ENCODE measurements around the gene HTRA3.
"Not testable (repeated sequence)": the region's sequence is repeated elsewhere in the genome, so short reads cannot be mapped to it uniquely, and the experiment has no call there.

- not testable (repeated sequence) for TF ChIP-seq CTCF, POLR2A (IDR thresholded peaks at IDR 0.05)
Measured at GRCh38 chr4:8341281-8341680, 71.7 kb downstream of the HTRA3 start.

Data from esophagus squamous epithelium (tissue), 4 donors.